Measurements from ENCODE around the gene PIK3C3. TPM values are rescaled to one million over a fixed set of nuclear protein-coding genes. Genes with fewer than 3 reads are reported as not detected.

The PIK3C3 gene
- total RNA-seq, 1 donor from 2014 or later = 61.5 TPM

DNA sequence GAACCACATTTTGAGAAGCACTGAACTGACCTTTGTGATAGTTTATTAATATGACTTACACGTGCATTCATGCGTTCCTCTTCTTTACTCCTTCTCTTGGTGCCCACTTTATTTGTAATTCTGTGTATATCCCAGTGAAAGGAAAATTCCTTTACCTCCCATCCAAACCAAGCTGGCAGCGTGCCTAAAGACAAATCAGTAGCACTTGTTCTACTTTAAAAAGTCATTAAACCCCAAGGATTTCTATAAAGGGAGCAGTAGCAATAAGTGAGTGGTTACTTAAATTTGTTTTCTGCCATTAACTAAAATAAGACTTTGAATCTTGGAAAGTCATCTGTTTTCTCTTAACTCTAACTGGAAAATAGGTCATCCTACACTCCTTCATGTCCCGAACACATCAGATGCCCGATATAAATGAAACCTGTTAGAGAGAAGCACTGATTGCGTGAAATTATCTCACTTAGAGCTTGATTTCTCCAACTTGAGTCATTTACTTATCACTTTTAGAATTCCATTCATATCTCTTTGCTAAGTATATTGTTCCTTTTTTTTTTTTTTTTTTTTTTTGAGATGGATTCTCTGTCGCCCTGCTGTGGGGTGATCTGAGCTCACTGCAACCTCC lies 10.7 kb downstream of the PIK3C3 start:
- no peaks in the 10 kb centered on the region for H3K9me3 Mint-ChIP-seq (ENCODE audit: low read depth)
- H3K36me3 Mint-ChIP-seq (ENCODE audit: insufficient read depth) = peaks cover 4% of the 10 kb centered on the region
- no peaks in the 10 kb centered on the region for H3K27me3 Mint-ChIP-seq
- TF ChIP-seq, protein P1, sequence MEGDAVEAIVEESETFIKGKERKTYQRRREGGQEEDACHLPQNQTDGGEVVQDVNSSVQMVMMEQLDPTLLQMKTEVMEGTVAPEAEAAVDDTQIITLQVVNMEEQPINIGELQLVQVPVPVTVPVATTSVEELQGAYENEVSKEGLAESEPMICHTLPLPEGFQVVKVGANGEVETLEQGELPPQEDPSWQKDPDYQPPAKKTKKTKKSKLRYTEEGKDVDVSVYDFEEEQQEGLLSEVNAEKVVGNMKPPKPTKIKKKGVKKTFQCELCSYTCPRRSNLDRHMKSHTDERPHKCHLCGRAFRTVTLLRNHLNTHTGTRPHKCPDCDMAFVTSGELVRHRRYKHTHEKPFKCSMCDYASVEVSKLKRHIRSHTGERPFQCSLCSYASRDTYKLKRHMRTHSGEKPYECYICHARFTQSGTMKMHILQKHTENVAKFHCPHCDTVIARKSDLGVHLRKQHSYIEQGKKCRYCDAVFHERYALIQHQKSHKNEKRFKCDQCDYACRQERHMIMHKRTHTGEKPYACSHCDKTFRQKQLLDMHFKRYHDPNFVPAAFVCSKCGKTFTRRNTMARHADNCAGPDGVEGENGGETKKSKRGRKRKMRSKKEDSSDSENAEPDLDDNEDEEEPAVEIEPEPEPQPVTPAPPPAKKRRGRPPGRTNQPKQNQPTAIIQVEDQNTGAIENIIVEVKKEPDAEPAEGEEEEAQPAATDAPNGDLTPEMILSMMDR (IDR thresholded peaks at IDR 0.05; ENCODE audit: unreplicated experiment) = no peak
- no peaks in the 10 kb centered on the region for H3K4me1 Mint-ChIP-seq (ENCODE audit: low read depth)
- no peak overlapping the region for H3K4me3 Mint-ChIP-seq (ENCODE audit: low read depth)
- no peak overlapping the region for H3K27ac Mint-ChIP-seq
- no peak for DNase-seq (ENCODE audit: low spot score, unreplicated experiment)

DNA sequence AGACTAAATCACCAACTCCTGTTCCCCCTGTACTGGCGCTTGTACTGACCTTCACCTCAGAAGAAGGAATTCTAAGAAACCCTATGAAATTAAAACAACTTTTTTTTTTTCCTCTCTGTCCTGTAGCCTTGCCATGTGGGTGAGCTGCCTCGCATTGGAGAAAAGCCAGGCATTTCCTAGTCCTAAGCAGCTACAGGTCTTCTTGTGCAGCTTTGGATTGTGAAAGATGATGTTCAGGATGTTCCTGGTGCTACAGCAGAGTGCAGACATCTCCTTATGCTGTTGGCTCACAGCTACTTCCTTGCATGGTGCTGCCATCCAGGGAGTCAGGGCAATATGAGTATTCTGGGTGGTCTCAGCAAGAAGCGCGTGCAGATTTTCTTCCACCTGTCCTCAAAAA lies 11.9 kb downstream of the PIK3C3 start:
- H3K27ac Mint-ChIP-seq = peak overlapping the region; percentile 19
- TF ChIP-seq, protein P1 (IDR thresholded peaks at IDR 0.05; ENCODE audit: unreplicated experiment) = no peak
- DNase-seq (ENCODE audit: low spot score, unreplicated experiment) = no peak
- H3K27me3 Mint-ChIP-seq = no peaks in the 10 kb centered on the region
- H3K4me3 Mint-ChIP-seq (ENCODE audit: low read depth) = no peak overlapping the region
- no peaks in the 10 kb centered on the region for H3K9me3 Mint-ChIP-seq (ENCODE audit: low read depth)
- no peaks in the 10 kb centered on the region for H3K4me1 Mint-ChIP-seq (ENCODE audit: low read depth)
- peaks cover 2% of the 10 kb centered on the region for H3K36me3 Mint-ChIP-seq (ENCODE audit: insufficient read depth)

DNA sequence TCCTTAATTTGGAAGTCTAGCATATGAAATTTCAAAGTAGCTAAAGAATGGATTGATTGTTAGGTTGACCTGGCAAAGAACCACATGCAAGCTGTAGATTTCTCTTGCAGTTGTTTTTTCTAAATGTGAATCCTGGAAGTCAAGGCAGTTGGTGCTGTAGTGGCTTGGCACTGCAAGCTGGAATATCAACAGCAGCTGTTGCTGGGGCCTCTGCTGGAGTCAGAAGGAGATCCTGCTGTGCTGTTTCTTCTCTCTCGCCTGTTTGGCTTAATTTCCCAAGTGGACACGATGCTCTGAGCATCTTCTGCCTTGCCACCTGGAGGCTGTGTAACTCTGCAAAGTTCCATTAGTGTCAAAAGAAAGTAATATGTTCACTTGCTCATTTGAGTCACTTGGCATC lies 12.6 kb downstream of the PIK3C3 start:
- H3K27ac Mint-ChIP-seq = no peak overlapping the region
- H3K27me3 Mint-ChIP-seq = no peaks in the 10 kb centered on the region
- no peaks in the 10 kb centered on the region for H3K9me3 Mint-ChIP-seq (ENCODE audit: low read depth)
- H3K4me1 Mint-ChIP-seq (ENCODE audit: low read depth) = no peaks in the 10 kb centered on the region
- peaks cover 2% of the 10 kb centered on the region for H3K36me3 Mint-ChIP-seq (ENCODE audit: insufficient read depth)
- DNase-seq (ENCODE audit: low spot score, unreplicated experiment) = no peak
- TF ChIP-seq, protein P1 (IDR thresholded peaks at IDR 0.05; ENCODE audit: unreplicated experiment) = no peak
- H3K4me3 Mint-ChIP-seq (ENCODE audit: low read depth) = no peak overlapping the region

DNA sequence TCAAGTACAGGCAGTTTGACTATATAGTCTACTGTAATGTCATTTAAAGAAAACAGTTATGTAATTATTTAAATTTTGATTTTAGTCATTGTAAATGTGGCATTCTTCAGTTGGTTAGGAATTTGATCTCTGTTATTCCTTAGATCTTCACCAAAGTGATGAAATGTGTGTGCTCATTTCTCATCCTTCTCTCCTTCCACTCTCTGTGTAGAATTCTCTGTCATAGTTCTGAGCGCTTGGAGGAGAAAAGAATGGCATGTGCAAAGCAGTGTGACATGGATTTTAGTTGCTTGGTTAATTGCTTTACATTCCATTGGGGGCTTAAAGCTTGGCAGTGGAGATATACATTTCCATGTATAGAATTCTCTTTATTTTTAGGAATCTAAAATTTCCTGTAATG lies 14.8 kb downstream of the PIK3C3 start:
- Mint-ChIP-seq H3K4me1 (ENCODE audit: low read depth) (peaks cover 10% of the 10 kb centered on the region), H3K4me3 (ENCODE audit: low read depth) (no peak overlapping the region), H3K9me3 (ENCODE audit: low read depth) (no peaks in the 10 kb centered on the region), H3K36me3 (ENCODE audit: insufficient read depth) (peaks cover 2% of the 10 kb centered on the region), H3K27ac (no peak overlapping the region), H3K27me3 (no peaks in the 10 kb centered on the region)
- no peak for DNase-seq (ENCODE audit: low spot score, unreplicated experiment)
- TF ChIP-seq, protein P1 (IDR thresholded peaks at IDR 0.05; ENCODE audit: unreplicated experiment) = no peak

DNA sequence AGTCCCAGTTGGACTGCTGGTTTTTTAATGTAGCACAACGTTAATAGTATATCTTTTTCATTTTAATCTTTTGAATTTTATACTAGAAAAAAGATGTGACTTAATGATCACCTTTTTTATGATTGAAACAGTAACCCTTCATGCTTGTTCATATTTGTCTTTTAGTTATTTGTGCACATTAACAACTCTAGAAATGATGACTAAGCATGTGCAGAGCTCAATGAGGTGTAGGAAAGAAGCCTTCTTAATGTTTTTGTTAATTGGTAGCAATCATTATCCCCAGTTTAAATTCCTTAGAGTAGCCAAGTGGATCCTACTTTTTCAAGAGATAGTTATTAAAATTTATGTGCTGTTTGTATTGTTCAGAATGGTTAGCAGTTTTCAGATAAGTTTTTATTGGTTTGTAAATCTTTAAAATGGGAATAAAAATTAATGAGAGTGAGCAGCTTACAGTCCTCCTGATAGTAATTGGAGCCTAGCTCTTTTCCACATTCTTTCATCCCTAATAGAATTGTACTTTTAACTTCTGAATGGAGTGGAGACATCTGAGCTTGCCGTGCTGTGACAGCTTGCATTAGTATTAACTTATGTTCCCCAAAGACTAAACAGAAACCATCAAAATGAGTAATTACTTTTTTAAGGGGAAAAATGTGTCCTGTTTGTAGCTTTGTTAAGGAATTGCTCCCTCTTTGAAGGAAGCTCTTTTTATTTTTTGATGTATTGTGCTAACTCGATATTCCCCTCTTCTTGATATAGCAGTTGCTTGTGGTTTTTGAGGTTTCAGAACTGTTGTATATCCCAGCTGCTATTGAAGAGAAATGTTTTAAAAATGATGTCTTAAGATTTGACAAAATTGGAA lies 17.3 kb downstream of the PIK3C3 start:
- no peak overlapping the region for H3K4me3 Mint-ChIP-seq (ENCODE audit: low read depth)
- DNase-seq (ENCODE audit: low spot score, unreplicated experiment) = no peak
- no peak overlapping the region for H3K27ac Mint-ChIP-seq
- peaks cover 12% of the 10 kb centered on the region for H3K4me1 Mint-ChIP-seq (ENCODE audit: low read depth)
- peaks cover 4% of the 10 kb centered on the region for H3K36me3 Mint-ChIP-seq (ENCODE audit: insufficient read depth)
- H3K9me3 Mint-ChIP-seq (ENCODE audit: low read depth) = no peaks in the 10 kb centered on the region
- TF ChIP-seq, protein P1 (IDR thresholded peaks at IDR 0.05; ENCODE audit: unreplicated experiment) = no peak
- no peaks in the 10 kb centered on the region for H3K27me3 Mint-ChIP-seq
